ENCODE measurements around the gene HIVEP2. TPM values are rescaled to one million over a fixed set of nuclear protein-coding genes. Genes with fewer than 3 reads are reported as not detected.
A peak's percentile ranks its signal among the peaks of the same experiment; 100 is the strongest.

HIVEP2 gene
- total RNA-seq, 4 donors from 2014 or later = 17.2 to 49.4 (median 21.6) TPM

DNA sequence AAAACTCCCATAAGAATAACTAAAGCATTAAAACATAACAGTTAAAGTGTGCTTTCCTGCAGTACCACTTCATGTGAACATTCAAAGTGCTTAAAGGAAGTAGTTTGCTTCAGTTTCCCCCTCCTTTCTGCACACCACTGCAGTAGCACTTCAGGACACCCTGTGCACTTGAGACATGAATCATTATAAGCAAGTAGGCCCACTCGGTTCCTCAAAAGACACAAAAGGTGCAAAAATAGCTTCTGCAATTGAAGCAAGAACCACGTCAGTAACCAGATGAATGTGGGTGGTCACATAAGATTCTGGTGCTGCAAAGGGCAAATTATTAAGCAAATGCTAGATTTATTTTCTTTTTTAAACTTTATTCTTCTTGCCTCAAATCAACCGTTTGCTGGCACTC, 160.6 kb downstream of the HIVEP2 start:
- TF ChIP-seq POLR2A (IDR thresholded peaks at IDR 0.05) (no peak), CTCF (IDR thresholded peaks at IDR 0.05) (no peak)
- H3K4me3 ChIP-seq (ENCODE audit: low read depth, poor library complexity, severe bottlenecking) = no peak overlapping the region
- intact Hi-C loops (cut with DNase I; ENCODE audit: low total_unique reads) = no loop called here
- peak in 1 of 2 donors; percentile 22 for DNase-seq (ENCODE audit: low spot score in 2 of 2)
- 72 to 77% methylated on average over 3 of the region's 3 CpGs for WGBS, 2 donors

- intact Hi-C loops (cut with DNase I; ENCODE audit: low total_unique reads) = no loop called here
- no peak for DNase-seq (ENCODE audit: low spot score in 2 of 2)
- TF ChIP-seq POLR2A (IDR thresholded peaks at IDR 0.05) (no peak), CTCF (IDR thresholded peaks at IDR 0.05) (no peak)
- WGBS, 2 donors = 42 to 68% methylated on average over 2 of the region's 2 CpGs
- no peak overlapping the region for H3K4me3 ChIP-seq (ENCODE audit: low read depth, poor library complexity, severe bottlenecking)
Measured at GRCh38 chr6:142783499-142783898, 161.5 kb downstream of the HIVEP2 start.

DNA sequence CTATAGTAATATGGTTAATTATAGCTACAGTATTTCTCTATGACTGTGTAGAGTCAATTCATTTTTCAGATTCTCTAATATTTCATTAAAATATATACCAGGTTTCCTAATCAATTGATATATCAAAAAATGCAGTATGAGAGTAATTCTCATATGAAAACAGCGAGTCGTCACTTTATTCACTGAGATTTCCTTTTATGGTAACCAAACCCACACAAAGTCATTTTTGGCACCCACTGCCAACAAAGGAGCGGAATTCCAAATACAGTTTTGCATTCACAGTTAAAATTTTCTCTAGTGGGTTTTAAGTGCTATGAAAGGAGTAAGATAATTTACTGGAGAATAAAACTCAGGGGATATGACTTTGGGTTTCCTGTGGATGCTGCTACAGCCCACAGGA, 163.8 kb downstream of the HIVEP2 start:
- no peak overlapping the region for H3K4me3 ChIP-seq (ENCODE audit: low read depth, poor library complexity, severe bottlenecking)
- no peak for DNase-seq (ENCODE audit: low spot score in 2 of 2)
- TF ChIP-seq POLR2A (IDR thresholded peaks at IDR 0.05) (no peak), CTCF (IDR thresholded peaks at IDR 0.05) (no peak)
- WGBS, 2 donors = 85 to 86% methylated on average over 3 of the region's 3 CpGs
- intact Hi-C loops (cut with DNase I; ENCODE audit: low total_unique reads) = no loop called here

DNA sequence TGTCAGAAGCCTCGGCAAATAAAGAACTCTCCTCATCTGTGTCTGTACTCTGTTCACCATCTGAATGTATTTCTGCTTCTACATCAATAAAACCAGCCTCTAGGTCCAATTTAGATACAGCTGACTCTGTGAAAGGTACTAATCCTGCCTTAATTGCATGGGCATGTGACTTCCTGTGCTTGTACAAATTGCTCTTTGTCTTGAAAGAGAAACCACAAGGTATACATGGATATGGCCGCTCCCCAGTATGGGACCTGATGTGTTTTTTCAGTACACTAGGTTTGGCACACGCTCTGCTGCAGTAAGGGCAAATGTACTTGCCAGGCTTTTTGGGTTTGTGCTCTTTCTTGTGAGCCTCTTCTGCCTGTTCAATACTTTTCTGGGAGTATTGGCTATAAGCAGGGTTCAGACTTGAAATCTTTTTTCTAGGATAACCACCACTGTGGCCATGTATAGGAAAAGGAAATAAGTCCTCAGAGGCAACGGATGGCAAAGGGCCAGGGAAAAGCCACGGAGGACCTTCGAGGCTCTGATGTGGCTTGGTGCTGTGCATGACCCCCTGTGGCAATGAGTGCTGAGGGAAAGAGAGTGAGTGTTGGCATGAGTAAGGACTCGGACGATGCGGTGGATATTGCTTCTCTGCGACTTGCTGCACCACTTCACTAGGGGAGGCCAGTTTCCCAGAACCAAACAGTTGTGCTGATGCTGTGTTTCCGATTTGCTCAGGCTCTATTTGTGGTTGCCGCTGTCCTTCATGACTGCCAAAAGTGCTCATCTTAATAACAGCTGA, 170.9 kb downstream of the HIVEP2 start:
- intact Hi-C loops (cut with DNase I; ENCODE audit: low total_unique reads) = no loop called here
- WGBS, 2 donors = 87 to 95% methylated on average over 12 of the region's 12 CpGs
- no peak for DNase-seq (ENCODE audit: low spot score in 2 of 2)
- no peak overlapping the region for H3K4me3 ChIP-seq (ENCODE audit: low read depth, poor library complexity, severe bottlenecking)
- no peak for TF ChIP-seq CTCF (IDR thresholded peaks at IDR 0.05)
- no peak for TF ChIP-seq POLR2A (IDR thresholded peaks at IDR 0.05)

DNA sequence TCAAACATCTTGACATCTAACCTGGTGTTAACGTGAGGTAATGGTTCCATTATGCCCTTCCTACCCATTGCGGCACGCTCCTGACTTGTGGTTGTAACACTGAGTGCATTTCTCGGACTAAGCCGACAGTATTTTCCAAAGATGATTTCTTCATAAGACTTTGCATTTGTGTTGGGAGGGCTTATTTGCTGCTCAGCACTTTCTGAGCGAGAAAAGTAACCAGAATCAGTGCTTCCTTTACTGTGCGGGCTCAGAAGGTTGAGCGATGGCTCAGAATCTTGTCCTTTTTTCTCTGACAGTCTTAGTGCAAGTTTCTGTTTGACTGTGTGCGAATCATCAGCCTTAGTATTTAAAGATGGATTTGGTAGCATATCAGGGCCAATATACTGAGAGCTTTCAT, 171.7 kb downstream of the HIVEP2 start:
- H3K4me3 ChIP-seq (ENCODE audit: low read depth, poor library complexity, severe bottlenecking) = no peak overlapping the region
- DNase-seq (ENCODE audit: low spot score in 2 of 2) = no peak
- intact Hi-C loops (cut with DNase I; ENCODE audit: low total_unique reads) = no loop called here
- TF ChIP-seq POLR2A (IDR thresholded peaks at IDR 0.05) (no peak), CTCF (IDR thresholded peaks at IDR 0.05) (no peak)
- WGBS, 2 donors = 95 to 96% methylated on average over 9 of the region's 9 CpGs

- no peak for TF ChIP-seq CTCF (IDR thresholded peaks at IDR 0.05)
- no peak for TF ChIP-seq POLR2A (IDR thresholded peaks at IDR 0.05)
- DNase-seq (ENCODE audit: low spot score in 2 of 2) = no peak
- H3K4me3 ChIP-seq (ENCODE audit: low read depth, poor library complexity, severe bottlenecking) = no peak overlapping the region
- intact Hi-C loops (cut with DNase I; ENCODE audit: low total_unique reads) = no loop called here
- 95 to 99% methylated on average over 11 to 12 of the region's 12 CpGs for WGBS, 2 donors
Measured at GRCh38 chr6:142771162-142771561, 173.8 kb downstream of the HIVEP2 start.

Measured in lower leg skin (tissue), 4 donors.